DMS153 (cell line): ENCODE results near the gene UQCRH.

Experiments
- DNase-seq: peaks from one replicate; lab custom pipeline; 2025; lab: John Stamatoyannopoulos, UW

UQCRH gene

DNA sequence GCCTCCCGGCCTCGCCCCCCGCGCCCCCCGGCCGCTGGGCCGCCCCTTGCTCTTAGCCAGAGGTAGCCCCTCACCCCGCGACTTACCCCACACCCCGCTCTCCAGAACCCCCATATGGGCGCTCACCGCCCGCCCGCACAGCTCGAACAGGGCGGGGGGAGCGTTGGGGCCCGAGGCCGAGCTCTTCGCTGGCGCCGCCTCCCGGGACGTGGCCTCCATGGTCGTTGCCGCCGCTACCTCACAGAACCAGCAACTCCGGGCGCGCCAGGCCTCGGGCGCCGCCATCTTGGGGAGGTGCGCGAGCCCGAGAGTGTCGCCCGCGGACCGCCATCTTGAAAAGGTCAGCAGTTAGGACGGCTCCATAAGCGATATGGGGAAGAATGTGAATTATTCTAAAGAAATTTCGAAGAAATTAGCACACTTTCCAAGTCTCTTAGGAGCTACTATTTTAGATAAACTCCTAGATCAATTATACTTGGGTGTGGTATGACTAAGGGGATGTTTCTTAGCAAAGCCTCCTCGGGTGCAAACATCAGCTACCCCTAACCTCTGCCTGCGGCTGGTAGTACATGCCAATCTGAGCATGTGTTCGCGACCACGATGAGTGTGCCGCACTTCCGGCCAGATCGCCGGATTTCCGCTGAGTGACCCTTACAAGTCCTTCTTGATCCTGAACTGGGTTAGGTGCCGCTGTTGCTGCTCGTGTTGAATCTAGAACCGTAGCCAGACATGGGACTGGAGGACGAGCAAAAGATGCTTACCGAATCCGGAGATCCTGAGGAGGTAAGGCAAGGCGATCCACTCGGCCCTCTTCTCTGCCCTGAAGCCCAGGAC is at the start of gene UQCRH, which contains the start of gene LRRC41:
TSS of gene UQCRH (plus strand) at position 661 of the 834 bp plus-strand sequence. CDS start at position 730, 69 bp downstream.
TSS of gene LRRC41 (minus strand) at position 579 of the 834 bp plus-strand sequence. CDS start at position 285, 294 bp downstream.
- peak; percentile 96 for DNase-seq

DNA sequence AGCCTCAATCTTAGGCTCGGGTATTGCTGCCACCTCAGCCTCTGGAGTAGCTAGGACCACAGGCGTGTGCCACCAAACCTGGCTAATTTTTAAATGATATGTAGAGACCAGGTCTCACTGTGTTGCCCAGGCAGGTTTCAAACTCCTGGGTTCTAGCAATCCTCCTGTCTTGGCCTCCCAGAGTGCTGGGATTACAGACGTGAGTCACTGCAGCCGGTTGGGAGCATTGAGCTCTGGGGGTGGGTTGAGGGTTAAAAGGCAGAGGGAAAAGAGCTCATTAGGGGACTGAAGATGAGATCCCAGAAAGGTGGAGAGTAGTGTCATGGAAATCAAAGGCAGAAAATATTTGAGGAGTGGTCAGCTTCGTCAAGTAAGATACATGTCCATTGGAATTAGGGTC is 48.8 kb upstream of the UQCRH start:
- no peak for DNase-seq

DNA sequence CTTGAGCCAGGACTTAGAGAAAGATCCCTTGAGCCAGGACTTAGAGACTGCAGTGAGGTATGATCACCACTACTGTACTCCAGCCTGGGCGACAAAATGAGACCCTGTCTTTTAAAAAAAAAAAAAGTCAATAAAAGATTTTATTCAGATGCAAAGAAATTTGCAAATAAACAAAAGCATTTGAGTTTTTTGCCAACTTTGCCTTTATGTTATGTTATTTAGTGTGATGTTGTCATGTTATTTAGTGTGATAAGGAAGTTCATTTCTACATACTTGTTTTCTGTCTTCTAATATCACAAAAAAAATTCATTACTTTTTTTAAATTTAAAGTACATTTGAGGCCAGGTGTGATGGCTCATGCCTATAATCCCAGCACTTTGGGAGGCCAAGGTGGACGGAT is 47.0 kb upstream of the UQCRH start:
- DNase-seq, result no peak

- no peak for DNase-seq
Measured at GRCh38 chr1:46262508-46262907, 41.0 kb upstream of the UQCRH start.

DNA sequence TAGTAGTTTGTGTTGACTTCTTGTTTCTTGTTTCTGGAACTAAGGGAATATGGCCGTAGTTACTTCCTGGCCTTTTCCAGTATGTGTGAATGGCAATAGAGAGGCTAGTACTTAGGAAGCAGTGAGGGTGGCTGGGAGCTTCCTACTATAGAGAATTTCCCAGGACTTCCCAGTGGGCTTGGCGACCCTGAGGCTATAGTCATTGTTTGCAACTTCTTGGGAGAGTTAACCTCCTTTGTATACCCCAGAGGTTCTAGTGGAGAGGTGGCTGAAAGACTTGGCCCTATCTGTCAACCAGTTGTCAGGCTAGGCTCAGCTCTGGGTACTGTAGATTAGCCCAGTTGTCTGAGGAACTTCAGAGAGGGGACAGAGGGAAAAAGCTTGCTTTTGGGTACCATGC is 40.4 kb upstream of the UQCRH start:
- DNase-seq, result no peak

GRCh38 chr1:46268578-46268977 is 34.9 kb upstream of the UQCRH start:
- DNase-seq, result no peak

DNA sequence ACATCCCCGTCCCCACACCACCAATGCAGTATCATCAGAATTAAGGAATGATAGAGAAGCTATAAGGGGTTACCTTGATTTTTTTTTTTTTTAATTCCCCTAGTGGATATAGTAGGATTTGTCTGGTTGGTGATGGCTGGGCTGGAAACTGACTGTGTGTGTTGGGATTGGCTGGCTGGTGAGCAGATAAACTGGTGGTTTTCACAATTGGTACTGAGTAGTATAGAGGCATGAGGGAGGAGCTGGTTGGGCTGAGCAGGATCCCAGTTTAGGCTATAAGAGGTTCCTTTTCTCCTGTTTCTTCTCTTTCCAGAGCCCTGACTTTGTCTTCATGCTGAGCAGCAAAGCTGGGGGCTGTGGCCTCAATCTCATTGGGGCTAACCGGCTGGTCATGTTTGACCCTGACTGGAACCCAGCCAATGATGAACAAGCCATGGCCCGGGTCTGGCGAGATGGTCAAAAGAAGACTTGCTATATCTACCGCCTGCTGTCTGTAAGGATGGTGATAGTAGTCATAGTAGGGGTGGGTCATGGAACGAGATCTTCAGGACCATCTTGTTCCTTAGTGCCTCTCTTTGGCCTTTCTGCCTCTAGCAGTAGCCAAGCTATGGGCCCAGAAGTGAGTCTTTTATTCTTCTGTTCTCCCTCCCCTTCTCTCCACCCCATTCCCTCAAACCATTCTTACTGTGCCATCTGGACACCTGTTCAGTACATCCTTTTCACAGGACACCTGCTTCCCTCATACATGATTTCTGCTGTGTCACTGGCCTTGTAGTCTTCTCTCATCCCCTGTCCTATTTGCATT is 29.1 kb upstream of the UQCRH start:
- no peak for DNase-seq

GRCh38 chr1:46275030-46275337 is 28.5 kb upstream of the UQCRH start:
- no peak for DNase-seq

DNA sequence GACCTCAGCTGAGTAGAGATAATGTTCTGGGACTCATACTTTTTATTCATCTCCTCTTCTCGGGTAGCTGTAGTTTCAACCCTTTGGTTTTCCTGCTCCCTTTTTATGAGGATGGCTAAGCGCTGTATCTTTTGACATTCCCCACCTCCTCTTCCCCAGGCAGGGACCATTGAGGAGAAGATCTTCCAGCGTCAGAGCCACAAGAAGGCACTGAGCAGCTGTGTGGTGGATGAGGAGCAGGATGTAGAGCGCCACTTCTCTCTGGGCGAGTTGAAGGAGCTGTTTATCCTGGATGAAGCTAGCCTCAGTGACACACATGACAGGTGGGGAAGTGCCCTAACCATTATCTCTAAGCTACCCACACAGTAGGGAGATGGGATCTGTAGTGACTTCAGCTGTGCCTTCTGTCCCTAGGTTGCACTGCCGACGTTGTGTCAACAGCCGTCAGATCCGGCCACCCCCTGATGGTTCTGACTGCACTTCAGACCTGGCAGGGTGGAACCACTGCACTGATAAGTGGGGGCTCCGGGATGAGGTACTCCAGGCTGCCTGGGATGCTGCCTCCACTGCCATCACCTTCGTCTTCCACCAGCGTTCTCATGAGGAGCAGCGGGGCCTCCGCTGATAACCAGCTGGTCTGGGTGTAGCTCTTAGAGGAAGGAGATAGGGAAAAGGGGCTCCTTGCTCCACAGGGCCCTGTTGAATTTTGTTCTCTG is 25.7 kb upstream of the UQCRH start:
- no peak for DNase-seq

DNA sequence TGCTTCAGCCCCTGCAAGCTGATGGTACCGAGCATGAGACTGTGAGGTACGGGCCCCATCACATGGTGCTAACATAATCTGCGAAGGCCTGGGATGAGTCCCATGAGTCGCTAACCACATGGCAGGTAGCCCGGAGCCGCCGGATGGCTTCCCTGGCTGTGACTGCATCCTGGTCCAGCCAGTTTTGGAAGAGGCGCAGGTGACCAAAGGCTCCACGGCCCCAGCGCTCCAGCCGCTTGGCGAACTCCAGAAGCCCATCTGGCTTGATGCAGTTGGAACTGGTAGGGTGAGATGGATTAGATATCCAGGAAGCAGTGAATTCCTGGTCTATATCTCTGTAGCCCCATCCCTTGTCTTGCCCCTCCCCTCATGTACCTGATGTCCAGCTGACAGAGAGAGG is 24.7 kb upstream of the UQCRH start:
- no peak for DNase-seq

DNA sequence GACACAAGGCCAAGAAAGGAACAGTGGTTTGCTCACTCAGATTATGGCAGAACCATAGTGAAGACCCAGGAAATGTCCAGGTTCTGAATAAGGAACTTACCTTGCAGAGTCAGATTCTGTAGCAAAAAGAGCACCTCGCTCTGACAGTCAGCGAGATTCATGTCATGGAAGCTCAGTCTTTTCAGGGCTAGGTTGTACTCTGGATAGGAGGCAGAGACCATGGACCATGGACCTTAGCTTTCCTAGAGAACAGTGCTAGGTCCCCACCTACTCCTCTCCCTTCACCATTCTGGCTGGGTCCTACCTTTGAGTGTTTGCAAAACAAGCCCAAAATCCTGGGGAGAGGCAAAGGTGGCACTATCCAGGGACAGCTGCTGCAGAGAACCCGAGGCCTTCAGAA is 23.4 kb upstream of the UQCRH start:
- DNase-seq, result no peak

GRCh38 chr1:46281021-46281420 is 22.5 kb upstream of the UQCRH start:
- DNase-seq, result no peak

DNA sequence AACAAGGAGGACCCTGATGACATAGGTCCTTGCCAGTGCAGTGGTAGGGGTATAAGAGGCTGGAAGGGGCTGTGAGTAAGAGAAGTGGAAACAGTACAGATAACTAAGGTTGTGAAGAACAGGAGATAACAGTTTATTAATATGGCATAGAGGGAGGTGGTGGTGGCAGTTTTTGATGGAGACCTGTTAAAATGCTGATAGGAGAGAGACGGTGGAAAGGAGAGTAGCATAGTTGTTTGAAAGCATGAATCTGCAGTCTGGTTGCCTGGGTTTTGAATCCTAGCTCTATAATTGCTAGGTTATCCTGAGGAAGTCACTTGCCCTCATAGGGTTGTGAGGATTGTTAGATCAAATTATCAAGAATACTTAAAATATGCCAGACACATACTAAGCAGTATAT is 19.4 kb upstream of the UQCRH start:
- no peak for DNase-seq

DNA sequence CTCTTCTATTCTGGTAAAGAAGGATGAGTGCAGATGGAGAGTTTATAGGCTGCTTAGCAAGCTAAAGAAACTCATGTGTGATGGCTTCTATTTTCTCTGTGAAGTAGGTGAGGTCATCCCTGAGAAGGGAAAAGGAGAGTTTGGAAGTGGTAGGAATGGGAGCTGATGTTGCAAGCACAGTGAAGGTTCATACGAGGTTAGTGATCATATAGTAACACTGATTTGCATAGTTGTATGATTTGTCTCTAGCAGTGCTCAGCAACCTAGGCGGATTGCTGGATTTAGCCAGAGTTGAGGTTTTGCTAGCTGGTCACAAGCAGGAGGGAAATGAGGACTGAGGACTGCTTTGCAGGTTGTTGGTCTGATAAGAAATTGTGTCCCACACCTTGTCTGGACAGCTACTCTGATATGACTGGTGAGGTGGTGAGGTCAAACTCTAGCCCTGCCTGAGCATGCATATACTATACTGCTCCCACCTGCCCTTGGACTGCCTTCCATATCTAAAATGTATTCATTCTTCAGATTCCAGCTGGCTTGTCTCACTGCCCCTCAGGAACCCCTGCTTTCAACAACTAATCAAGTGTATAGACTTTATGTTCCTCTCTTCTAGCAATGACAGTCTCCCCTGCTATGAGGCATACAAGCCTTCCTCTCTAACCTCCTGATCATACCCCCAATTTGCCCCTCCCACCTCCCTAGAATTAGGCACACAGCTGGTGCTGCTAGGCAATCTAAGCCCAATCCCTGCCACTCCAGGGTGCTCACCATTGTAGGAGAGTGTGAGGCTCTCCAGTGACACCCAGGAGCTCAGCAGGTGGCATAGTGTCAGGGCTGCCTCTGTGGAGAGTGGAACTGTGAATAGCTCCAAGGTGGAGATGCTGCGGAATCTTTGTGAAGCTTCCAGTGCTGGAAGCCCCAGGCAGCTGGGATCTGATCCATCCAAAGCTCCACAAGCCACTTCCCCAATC is 18.6 kb upstream of the UQCRH start:
- DNase-seq, result no peak

DNA sequence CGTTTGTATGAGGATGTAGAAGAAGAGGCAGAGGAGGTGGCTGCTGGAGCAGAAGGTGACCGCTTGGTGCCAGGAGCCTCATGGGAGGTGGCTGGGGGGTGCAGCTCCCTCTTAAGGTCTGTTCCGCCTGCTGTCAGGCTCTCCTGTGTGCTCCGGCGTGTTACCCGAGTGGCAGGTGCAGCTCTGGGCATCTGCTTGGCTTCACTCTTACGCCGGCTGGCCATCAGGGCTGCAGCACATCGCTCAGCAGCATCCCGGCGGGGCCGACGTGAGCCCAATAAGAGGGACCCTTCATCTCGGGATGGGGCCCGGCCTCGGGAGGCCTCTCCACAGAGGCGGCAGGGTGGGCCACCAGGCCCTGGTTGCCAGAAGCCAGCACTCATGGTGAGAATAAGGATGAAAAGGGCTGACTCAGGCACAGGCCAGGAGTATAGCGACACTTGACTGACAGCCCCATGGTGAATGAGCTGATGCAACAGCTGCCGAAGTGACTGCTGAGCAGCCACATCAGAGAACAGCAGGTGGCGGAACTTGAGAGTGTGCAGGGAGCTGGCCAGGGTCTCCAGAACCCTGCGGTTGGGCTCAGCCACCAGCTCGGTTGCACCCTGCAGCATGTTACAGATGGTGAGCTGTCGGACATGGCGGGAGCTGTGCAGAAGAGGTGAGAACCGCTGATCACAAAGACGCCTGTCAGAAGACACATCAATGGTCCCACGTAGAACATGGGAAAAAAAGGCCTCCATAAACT is 17.6 kb upstream of the UQCRH start:
- DNase-seq, result no peak

DNA sequence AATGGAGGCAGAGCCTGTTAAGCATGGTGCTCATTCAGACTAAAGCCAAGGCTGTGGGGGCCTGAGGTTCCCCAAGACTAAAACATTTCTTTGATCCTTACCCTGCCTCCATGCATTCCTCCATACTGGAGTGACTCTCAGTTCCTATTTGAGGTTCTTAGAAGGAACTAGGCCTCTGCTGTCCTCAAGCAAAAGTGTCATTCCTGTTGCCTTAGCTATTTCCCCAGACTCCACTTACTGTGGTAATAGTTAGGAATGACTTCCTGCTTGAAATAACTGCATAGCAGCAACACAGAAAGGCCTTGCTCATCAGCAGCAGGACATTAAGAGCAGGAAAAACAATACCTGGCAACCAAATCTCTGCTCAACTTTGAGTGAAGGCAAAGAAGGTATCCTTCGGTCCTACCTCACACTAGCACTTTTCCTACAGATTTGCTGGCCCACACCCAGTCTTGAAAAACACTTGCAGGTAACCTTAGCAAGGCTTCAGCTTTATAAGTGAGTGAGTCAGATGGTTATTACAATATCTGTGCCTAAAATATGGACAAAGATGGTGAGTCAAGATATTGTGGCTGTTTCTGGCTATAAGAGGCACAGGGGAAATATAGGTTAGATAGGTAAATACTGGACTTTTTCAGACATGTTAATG is 14.9 kb upstream of the UQCRH start:
- no peak for DNase-seq

DNA sequence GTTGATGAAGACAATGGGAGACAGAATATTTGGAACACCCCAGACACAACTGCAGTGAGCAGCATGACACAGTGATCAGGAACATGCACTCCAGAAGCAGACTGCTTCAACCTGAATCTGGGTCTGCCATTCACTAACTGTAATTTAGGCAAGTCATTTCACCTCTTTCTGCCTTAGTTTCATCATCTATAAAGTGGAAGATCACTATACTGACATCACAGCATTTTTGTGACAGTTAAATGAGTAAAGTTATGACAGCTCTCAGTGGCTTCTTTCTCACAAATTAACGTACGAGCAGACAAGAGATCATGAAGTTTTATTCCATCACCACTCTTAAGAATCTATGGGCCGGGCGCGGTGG is 14.4 kb upstream of the UQCRH start:
- no peak for DNase-seq

DNA sequence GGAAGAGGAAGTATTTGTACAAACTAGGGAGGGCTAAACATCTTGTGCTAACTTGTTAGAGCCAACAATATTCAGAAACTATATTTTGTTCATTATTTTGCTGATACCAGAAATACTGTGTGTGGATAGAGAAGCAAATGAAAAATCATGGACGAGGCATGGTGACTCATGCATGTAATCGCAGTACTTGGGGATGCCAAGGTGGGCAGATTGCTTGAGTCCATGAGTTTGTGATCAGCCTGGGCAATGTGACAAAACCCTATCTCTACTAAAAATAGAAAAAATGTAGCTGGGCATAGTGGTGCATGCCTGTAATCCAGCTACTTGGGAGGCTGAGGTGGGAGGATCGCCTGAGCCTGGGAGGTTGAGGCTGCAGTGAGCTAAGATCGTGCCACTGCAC is 13.5 kb upstream of the UQCRH start:
- DNase-seq, result no peak

- no peak for DNase-seq
Measured at GRCh38 chr1:46295306-46295705, 8.2 kb upstream of the UQCRH start.

GRCh38 chr1:46298387-46298786 is 5.1 kb upstream of the UQCRH start:
- no peak for DNase-seq
